HepG2 (cell line): Measurements from ENCODE around the gene KCNAB3. TPM values are rescaled to one million over a fixed set of nuclear protein-coding genes. Genes with fewer than 3 reads are reported as not detected.

Experiments used
- ATAC-seq: fragments of 200-7000 bp; cut with Tn5 transposase; 3 replicates; pipeline ENCODE4 v1.9.1; 2020; ENCODE audit warnings: mild to moderate bottlenecking, moderate library complexity
- Bru-seq: library from RNA; stranded (reverse); fragments of 400-500 nt; gene quantifications from one replicate; lab custom pipeline; 2021; lab: Mats Ljungman, UMichigan
- BruChase-seq, 2 experiments: library from RNA; stranded (reverse); fragments of 400-500 nt; gene quantifications; one replicate each; lab custom pipeline; 2021; lab: Mats Ljungman, UMichigan
- BruUV-seq: library from RNA; stranded (reverse); fragments of 400-500 nt; replicated peaks from 2 replicates; lab custom pipeline; 2021; lab: Mats Ljungman, UMichigan
- CTCF ChIA-PET: fragments of 300-600 bp; formaldehyde crosslinking; extraction: SDS; loops from one replicate; lab custom pipeline; 2021; ENCODE audit warnings: low total read pairs, inconsistent platforms, low intra/inter-chr PET ratio; lab: Yijun Ruan, JAX
- POLR2A ChIA-PET: fragments of 350-600 bp; sonication (Branson Sonifier 250); formaldehyde crosslinking; loops from one replicate; lab custom pipeline; 2020; ENCODE audit warnings: antibody characterized with exemption, inconsistent platforms; lab: Yijun Ruan, JAX
- DNase-seq: peaks from one replicate; pipeline ENCODE4 v3.0.0-alpha.2; 2015; ENCODE audit warnings: low spot score
- FAIRE-seq: peaks from 3 replicates; lab custom pipeline; 2011; peaks lifted over from hg19 to GRCh38; lab: Jason Lieb, UNC
- H2AFZ ChIP-seq: one replicate; pipeline ENCODE4 v1.6.1; 2011; ENCODE audit warnings: low read length, inconsistent platforms
- H3K27ac ChIP-seq: fragments of 300-600 bp; 3 replicates; pipeline ENCODE4 v1.8.0; 2011; ENCODE audit warnings: mixed run types, mild to moderate bottlenecking, mixed read lengths, low read length, inconsistent platforms; ENCODE audit not compliant: insufficient read depth; ENCODE audit errors: extremely low read length
- H3K27me3 ChIP-seq, 2 experiments: fragments of 200-600 bp in 1 of 2; 2 replicates in 1 of 2; 3 replicates in 1 of 2; pipeline versions ENCODE4 v1.6.0 to v1.8.0; 2011; ENCODE audit warnings: low read length in 2 of 2, mild to moderate bottlenecking in 2 of 2, moderate library complexity in 2 of 2, inconsistent platforms in 1 of 2; ENCODE audit not compliant: insufficient read depth in 2 of 2, control insufficient read depth in 1 of 2
- H3K36me3 ChIP-seq, 2 experiments: fragments of 200-600 bp in 1 of 2; replicated peaks in 1 of 2; 2 replicates in 1 of 2; 3 replicates in 1 of 2; pipeline versions ENCODE4 v1.5.1 to v1.8.0; 2011; ENCODE audit warnings: low read length in 2 of 2, inconsistent platforms in 1 of 2; ENCODE audit not compliant: insufficient read depth in 2 of 2, control insufficient read depth in 1 of 2
- H3K4me1 ChIP-seq: 2 replicates; pipeline ENCODE4 v1.5.1; 2012; ENCODE audit warnings: low read length, inconsistent platforms; ENCODE audit not compliant: insufficient read depth
- H3K4me2 ChIP-seq: 2 replicates; pipeline ENCODE4 v1.6.0; 2011; ENCODE audit warnings: low read depth, low read length, inconsistent platforms
- H3K4me3 ChIP-seq, 3 experiments: fragments of 200-600 bp in 1 of 3; sonication (generic), shearing (Covaris generic) in 1 of 3; replicated peaks in 1 of 3; 2 replicates each; pipeline ENCODE4 v1.5.1; 2011 to 2016; ENCODE audit warnings: low read length in 3 of 3, inconsistent platforms in 2 of 3, low read depth in 2 of 3, mild to moderate bottlenecking in 2 of 3, control low read depth in 1 of 3, mixed read lengths in 1 of 3; ENCODE audit not compliant: insufficient read depth in 1 of 3
- H3K79me2 ChIP-seq: one replicate; pipeline ENCODE4 v1.6.1; 2011; ENCODE audit warnings: low read length, inconsistent platforms; ENCODE audit not compliant: insufficient read depth
- H3K9ac ChIP-seq: 2 replicates; pipeline ENCODE4 v1.6.0; 2011; ENCODE audit warnings: mild to moderate bottlenecking, low read depth, low read length, inconsistent platforms; ENCODE audit not compliant: insufficient read depth
- H3K9me3 ChIP-seq: 2 replicates; pipeline ENCODE4 v1.5.1; 2012; ENCODE audit warnings: mild to moderate bottlenecking, low read length
- H4K20me1 ChIP-seq: 2 replicates; pipeline ENCODE4 v1.6.0; 2011; ENCODE audit warnings: inconsistent platforms, mild to moderate bottlenecking, low read length, moderate library complexity; ENCODE audit not compliant: insufficient read depth
- LCORL ChIP-seq, 2 experiments: fragments of 450-650 bp in 1 of 2; sonication (generic) in 1 of 2; formaldehyde crosslinking in 1 of 2; IDR thresholded peaks; 2 replicates each; pipeline versions ENCODE4 v1.5.0 to v1.6.1; 2017 to 2020; ENCODE audit warnings: antibody characterized with exemption in 1 of 2, missing genetic modification reagents in 1 of 2
- RBFOX2 ChIP-seq: fragments of 200-400 bp; formaldehyde crosslinking; IDR thresholded peaks from 2 replicates; pipeline ENCODE4 v1.6.1; 2017; ENCODE audit warnings: low read depth, mild to moderate bottlenecking, low read length
- WGBS: methylation state at CpG from one replicate; pipeline ENCODE4 v1.1.6; 2017; ENCODE audit warnings: low lambda C conversion rate; 5-methylcytosine and 5-hydroxymethylcytosine counted together
- in situ Hi-C: cut with HindIII; loops from 2 replicates; pipeline ENCODE4 v1.10.0; 2017; ENCODE audit warnings: low pct_unique_long_range_greater_than_20kb; ENCODE audit not compliant: extremely low pct_ligation_motif_present
- intact Hi-C: fragments of 100-400 bp; cut with micrococcal nuclease; formaldehyde crosslinking; loops from one replicate; pipeline ENCODE4 v1.10.0; 2022; ENCODE audit not compliant: unreplicated experiment
- long read RNA-seq, 2 experiments: library from RNA in 1 of 2; library from polyadenylated mRNA in 1 of 2; stranded (forward) in 1 of 2; unstranded in 1 of 2; transcript quantifications; one replicate each; pipeline ENCODE4 v2.0.0, GENCODE V29; 2019 to 2022
- polyA minus RNA-seq, 3 experiments: library from RNA; depleted of rRNA, polyadenylated mRNA; stranded (reverse); fragments of >200 nt; gene quantifications; 2 replicates each; pipeline ENCODE4 v1.2.3, GENCODE V29; 2011; ENCODE audit warnings: low replicate concordance in 1 of 3
- polyA plus RNA-seq, 8 experiments: library from polyadenylated mRNA; depleted of rRNA in 3 of 8; stranded (reverse) in 7 of 8; unstranded in 1 of 8; fragments of >200 nt; fragmentation: Illumina TruSeq in 4 of 8; extraction: Trizol in 4 of 8; gene quantifications; 2 replicates each; pipeline versions ENCODE4 v1.2.1 to v1.2.3, GENCODE V29; 2011 to 2016; ENCODE audit warnings: low read depth in 4 of 8, missing spikeins in 1 of 8, mixed read lengths in 1 of 8; ENCODE audit not compliant: insufficient read depth in 1 of 8
- total RNA-seq, 5 experiments: library from RNA; depleted of rRNA; stranded (reverse); fragments of >200 nt; fragmentation: Illumina TruSeq; extraction: Trizol; gene quantifications; 2 replicates each; pipeline ENCODE4 v1.2.3, GENCODE V29; 2016; ENCODE audit warnings: low read depth in 1 of 5
- TF ChIP-seq, protein P1 (sequence below): sonication (generic); formaldehyde crosslinking; IDR thresholded peaks from one replicate; pipeline ENCODE4 v1.5.1; 2020; ENCODE audit warnings: mild to moderate bottlenecking, missing genetic modification reagents; ENCODE audit errors: not compliant biosample characterization
- TF ChIP-seq, protein P2 (sequence below): sonication (generic); formaldehyde crosslinking; IDR thresholded peaks from 2 replicates; pipeline ENCODE4 v1.5.0; 2020; ENCODE audit warnings: mild to moderate bottlenecking, missing genetic modification reagents, borderline replicate concordance

KCNAB3 gene
- 0.29 TPM in 1 of 2 replicates, not detected in the other for total RNA-seq (2016; rRNA removed; fragmentation: Illumina TruSeq; extraction: Trizol)
- total RNA-seq (2016; cell fraction: cytosol; rRNA removed; fragmentation: Illumina TruSeq; extraction: Trizol; ENCODE audit: low read depth), result not detected in 2 replicates
- total RNA-seq (2016; cell fraction: insoluble cytoplasmic fraction; rRNA removed; fragmentation: Illumina TruSeq; extraction: Trizol), result 0.41 TPM in 1 of 2 replicates, not detected in the other
- total RNA-seq (2016; cell fraction: membrane; rRNA removed; fragmentation: Illumina TruSeq; extraction: Trizol), result 0.15 TPM in 1 of 2 replicates, not detected in the other
- 0.69 and 1.2 TPM in 2 replicates for total RNA-seq (2016; cell fraction: nucleus; rRNA removed; fragmentation: Illumina TruSeq; extraction: Trizol)
- polyA plus RNA-seq (2011; rRNA removed), result 0.88 and 0.95 TPM in 2 replicates
- polyA plus RNA-seq (2011; cell fraction: cytosol; rRNA removed), result 0.18 and 0.21 TPM in 2 replicates
- 11.7 and 15.6 TPM in 2 replicates for polyA plus RNA-seq (2011; cell fraction: nucleus; rRNA removed)
- polyA plus RNA-seq (2012), result 1.0 and 1.1 TPM in 2 replicates
- 0.07 and 0.08 TPM in 2 replicates for polyA plus RNA-seq (2016; cell fraction: cytosol; fragmentation: Illumina TruSeq; extraction: Trizol; ENCODE audit: low read depth)
- not detected in 2 replicates for polyA plus RNA-seq (2016; cell fraction: insoluble cytoplasmic fraction; fragmentation: Illumina TruSeq; extraction: Trizol; ENCODE audit: low read depth)
- polyA plus RNA-seq (2016; cell fraction: membrane; fragmentation: Illumina TruSeq; extraction: Trizol; ENCODE audit: low read depth), result 0.08 TPM in 1 of 2 replicates, not detected in the other
- 6.5 and 7.3 TPM in 2 replicates for polyA plus RNA-seq (2016; cell fraction: nucleus; fragmentation: Illumina TruSeq; extraction: Trizol; ENCODE audit: insufficient read depth, low read depth)
- polyA minus RNA-seq (2011; rRNA and poly(A)+ RNA removed; ENCODE audit: low replicate concordance), result 0.70 and 2.1 TPM in 2 replicates
- polyA minus RNA-seq (2011; cell fraction: cytosol; rRNA and poly(A)+ RNA removed), result not detected in 2 replicates
- polyA minus RNA-seq (2011; cell fraction: nucleus; rRNA and poly(A)+ RNA removed), result 3.7 and 7.5 TPM in 2 replicates
- Bru-seq, nascent RNA, result percentile 34 among the genes with signal in this experiment
- percentile 44 among the genes with signal in this experiment for BruChase-seq, experiment 1, labeled RNA remaining after a 6-hour chase
- percentile 32 among the genes with signal in this experiment for BruChase-seq, experiment 2, labeled RNA remaining after a 2-hour chase
- long read RNA-seq, experiment 1, result 0 reads
- long read RNA-seq, experiment 2, partial matches to known transcripts, result 0 of 1 reads
- long read RNA-seq, experiment 2, other reads (novel, unspliced or antisense), result 1 of 1 reads

- no peak within 1 kb of the TSS for H2AFZ ChIP-seq
- intact Hi-C loops, result loop anchor here (5.0 kb wide), 1 partner anchor 58 kb away; no protein-coding TSS in a partner anchor
- H3K4me3 ChIP-seq, result no peak within 1 kb of the TSS
- H3K4me1 ChIP-seq, result peaks cover 26% of the 10 kb centered on the region
- H3K79me2 ChIP-seq, result peaks cover 14% of the 10 kb centered on the region
- ATAC-seq (no peak), DNase-seq (no peak), FAIRE-seq (no peak)
- BruUV-seq, result no TSS peak
- CTCF ChIA-PET, result no interaction called here
- H4K20me1 ChIP-seq, result no peaks in the 10 kb centered on the region
- in situ Hi-C loops, result no loop called here
- H3K4me2 ChIP-seq, result peak within 1 kb of the TSS; percentile 68; the same call in 1 of the 2 replicates
- no peaks in the 10 kb centered on the region for H3K9me3 ChIP-seq
- no peaks in the 10 kb centered on the region; a peak in 1 of 5 replicates for H3K36me3 ChIP-seq
- no peak within 1 kb of the TSS for H3K9ac ChIP-seq
- H3K27ac ChIP-seq, result no peak within 1 kb of the TSS
- no peaks in the 10 kb centered on the region; a peak in 1 of 5 replicates for H3K27me3 ChIP-seq
- 96% methylated on average over 53 of the region's 67 CpGs for WGBS
- POLR2A ChIA-PET, result no interaction called here
- TF ChIP-seq, protein P1, sequence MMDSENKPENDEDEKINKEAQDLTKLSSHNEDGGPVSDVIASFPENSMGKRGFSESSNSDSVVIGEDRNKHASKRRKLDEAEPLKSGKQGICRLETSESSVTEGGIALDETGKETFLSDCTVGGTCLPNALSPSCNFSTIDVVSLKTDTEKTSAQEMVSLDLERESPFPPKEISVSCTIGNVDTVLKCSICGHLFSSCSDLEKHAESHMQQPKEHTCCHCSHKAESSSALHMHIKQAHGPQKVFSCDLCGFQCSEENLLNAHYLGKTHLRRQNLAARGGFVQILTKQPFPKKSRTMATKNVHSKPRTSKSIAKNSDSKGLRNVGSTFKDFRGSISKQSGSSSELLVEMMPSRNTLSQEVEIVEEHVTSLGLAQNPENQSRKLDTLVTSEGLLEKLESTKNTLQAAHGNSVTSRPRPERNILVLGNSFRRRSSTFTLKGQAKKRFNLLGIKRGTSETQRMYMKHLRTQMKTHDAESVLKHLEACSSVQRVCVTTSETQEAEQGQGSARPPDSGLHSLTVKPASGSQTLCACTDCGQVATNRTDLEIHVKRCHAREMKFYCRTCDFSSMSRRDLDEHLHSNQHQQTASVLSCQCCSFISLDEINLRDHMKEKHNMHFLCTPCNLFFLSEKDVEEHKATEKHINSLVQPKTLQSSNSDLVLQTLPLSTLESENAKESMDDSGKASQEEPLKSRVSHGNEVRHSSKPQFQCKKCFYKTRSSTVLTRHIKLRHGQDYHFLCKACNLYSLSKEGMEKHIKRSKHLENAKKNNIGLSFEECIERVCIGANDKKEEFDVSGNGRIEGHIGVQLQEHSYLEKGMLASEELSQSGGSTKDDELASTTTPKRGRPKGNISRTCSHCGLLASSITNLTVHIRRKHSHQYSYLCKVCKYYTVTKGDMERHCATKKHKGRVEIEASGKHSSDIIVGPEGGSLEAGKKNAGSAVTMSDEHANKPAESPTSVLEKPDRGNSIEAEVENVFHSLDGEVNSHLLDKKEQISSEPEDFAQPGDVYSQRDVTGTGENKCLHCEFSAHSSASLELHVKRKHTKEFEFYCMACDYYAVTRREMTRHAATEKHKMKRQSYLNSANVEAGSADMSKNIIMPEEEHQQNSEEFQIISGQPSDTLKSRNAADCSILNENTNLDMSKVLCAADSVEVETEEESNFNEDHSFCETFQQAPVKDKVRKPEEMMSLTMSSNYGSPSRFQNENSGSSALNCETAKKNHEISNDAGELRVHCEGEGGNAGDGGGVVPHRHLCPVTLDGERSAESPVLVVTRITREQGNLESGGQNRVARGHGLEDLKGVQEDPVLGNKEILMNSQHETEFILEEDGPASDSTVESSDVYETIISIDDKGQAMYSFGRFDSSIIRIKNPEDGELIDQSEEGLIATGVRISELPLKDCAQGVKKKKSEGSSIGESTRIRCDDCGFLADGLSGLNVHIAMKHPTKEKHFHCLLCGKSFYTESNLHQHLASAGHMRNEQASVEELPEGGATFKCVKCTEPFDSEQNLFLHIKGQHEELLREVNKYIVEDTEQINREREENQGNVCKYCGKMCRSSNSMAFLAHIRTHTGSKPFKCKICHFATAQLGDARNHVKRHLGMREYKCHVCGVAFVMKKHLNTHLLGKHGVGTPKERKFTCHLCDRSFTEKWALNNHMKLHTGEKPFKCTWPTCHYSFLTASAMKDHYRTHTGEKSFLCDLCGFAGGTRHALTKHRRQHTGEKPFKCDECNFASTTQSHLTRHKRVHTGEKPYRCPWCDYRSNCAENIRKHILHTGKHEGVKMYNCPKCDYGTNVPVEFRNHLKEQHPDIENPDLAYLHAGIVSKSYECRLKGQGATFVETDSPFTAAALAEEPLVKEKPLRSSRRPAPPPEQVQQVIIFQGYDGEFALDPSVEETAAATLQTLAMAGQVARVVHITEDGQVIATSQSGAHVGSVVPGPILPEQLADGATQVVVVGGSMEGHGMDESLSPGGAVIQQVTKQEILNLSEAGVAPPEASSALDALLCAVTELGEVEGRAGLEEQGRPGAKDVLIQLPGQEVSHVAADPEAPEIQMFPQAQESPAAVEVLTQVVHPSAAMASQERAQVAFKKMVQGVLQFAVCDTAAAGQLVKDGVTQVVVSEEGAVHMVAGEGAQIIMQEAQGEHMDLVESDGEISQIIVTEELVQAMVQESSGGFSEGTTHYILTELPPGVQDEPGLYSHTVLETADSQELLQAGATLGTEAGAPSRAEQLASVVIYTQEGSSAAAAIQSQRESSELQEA, result no peak
- TF ChIP-seq, protein P2, sequence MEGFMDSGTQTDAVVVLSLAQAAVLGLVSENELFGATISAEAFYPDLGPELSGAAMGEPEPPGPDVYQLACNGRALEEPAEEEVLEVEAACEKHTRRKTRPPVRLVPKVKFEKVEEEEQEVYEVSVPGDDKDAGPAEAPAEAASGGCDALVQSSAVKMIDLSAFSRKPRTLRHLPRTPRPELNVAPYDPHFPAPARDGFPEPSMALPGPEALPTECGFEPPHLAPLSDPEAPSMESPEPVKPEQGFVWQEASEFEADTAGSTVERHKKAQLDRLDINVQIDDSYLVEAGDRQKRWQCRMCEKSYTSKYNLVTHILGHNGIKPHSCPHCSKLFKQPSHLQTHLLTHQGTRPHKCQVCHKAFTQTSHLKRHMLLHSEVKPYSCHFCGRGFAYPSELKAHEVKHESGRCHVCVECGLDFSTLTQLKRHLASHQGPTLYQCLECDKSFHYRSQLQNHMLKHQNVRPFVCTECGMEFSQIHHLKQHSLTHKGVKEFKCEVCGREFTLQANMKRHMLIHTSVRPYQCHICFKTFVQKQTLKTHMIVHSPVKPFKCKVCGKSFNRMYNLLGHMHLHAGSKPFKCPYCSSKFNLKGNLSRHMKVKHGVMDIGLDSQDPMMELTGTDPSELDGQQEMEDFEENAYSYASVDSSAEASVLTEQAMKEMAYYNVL, result no peak
- no peak for TF ChIP-seq LCORL (IDR thresholded peaks at IDR 0.05)
- TF ChIP-seq LCORL (CRISPR knock-in tag; IDR thresholded peaks at IDR 0.05), result no peak
- peak; percentile 53; the same call in 1 of the 2 replicates for TF ChIP-seq RBFOX2
Measured at GRCh38 chr17:7929158-7930023, at the start of gene KCNAB3. KCNAB3 (minus strand) TSS chr17:7929856; CDS start chr17:7929435, 421 bp downstream.
